ENCODE results near the gene NMNAT2. TPM values are rescaled to one million over a fixed set of nuclear protein-coding genes. Genes with fewer than 3 reads are reported as not detected.
A peak's percentile ranks its signal among the peaks of the same experiment; 100 is the strongest.

Gene NMNAT2
- polyA plus RNA-seq, 3 donors, result 0.22 to 0.43 TPM; not detected in 1

GRCh38 chr1:183233113-183233512, 185.1 kb downstream of the NMNAT2 start:
- intact Hi-C loops (cut with micrococcal nuclease), result loop anchor here in 1 of 2 donors (10.0 kb wide), 1 partner anchor 268 kb away; no protein-coding TSS in a partner anchor
- Mint-ChIP-seq H3K9me3 (peaks cover 0 to 3% (median 0%) of the 10 kb centered on the region in 7 donors), H3K27ac (no peak overlapping the region), H3K36me3 (no peaks in the 10 kb centered on the region), H3K4me3 (peak overlapping the region in 1 of 2 donors; percentile 1), H3K27me3 (ENCODE audit: low read depth in 3 of 3) (peaks cover 2 to 8% (median 2%) of the 10 kb centered on the region in 3 donors), H3K4me1 (peaks cover 9% of the 10 kb centered on the region)
- Histone ChIP-seq H2AFZ (ENCODE audit: insufficient read depth, low read depth, low read length, poor library complexity, severe bottlenecking) (no peak overlapping the region), H3K36me3 (replicated peaks in 1 of 2; ENCODE audit: control insufficient read depth in 1 of 2, insufficient read depth in 2 of 2, low read length in 2 of 2) (no peaks in the 10 kb centered on the region), H3K27me3 (ENCODE audit: control insufficient read depth in 2 of 2, insufficient read depth in 2 of 2, low read length in 2 of 2) (no peaks in the 10 kb centered on the region), H3K4me3 (replicated peaks in 1 of 3; ENCODE audit: low read depth in 2 of 3, low read length in 3 of 3) (no peak overlapping the region), H3K79me2 (ENCODE audit: insufficient read depth, low read length) (no peaks in the 10 kb centered on the region), H3K9me3 (replicated peaks in 1 of 2; ENCODE audit: control insufficient read depth in 1 of 2, insufficient read depth in 1 of 2, low read length in 2 of 2) (no peaks in the 10 kb centered on the region), H3K4me1 (ENCODE audit: control insufficient read depth in 1 of 2, insufficient read depth in 2 of 2, low read length in 2 of 2) (no peaks in the 10 kb centered on the region), H4K20me1 (ENCODE audit: insufficient read depth, low read length) (no peaks in the 10 kb centered on the region), H3K9ac (ENCODE audit: insufficient read depth, low read length, poor library complexity, severe bottlenecking) (no peak overlapping the region), H3K4me2 (replicated peaks; ENCODE audit: extremely low read depth, low read length, poor library complexity, severe bottlenecking) (no peak overlapping the region), H3K27ac (ENCODE audit: low read depth in 1 of 2, low read length in 2 of 2) (no peak overlapping the region)
- TF ChIP-seq CTCF (IDR thresholded peaks at IDR 0.05), result no peak
- DNase-seq, result no peak

- Histone ChIP-seq H2AFZ (ENCODE audit: insufficient read depth, low read depth, low read length, poor library complexity, severe bottlenecking) (no peak overlapping the region), H4K20me1 (ENCODE audit: insufficient read depth, low read length) (no peaks in the 10 kb centered on the region), H3K27me3 (ENCODE audit: control insufficient read depth in 2 of 2, insufficient read depth in 2 of 2, low read length in 2 of 2) (no peaks in the 10 kb centered on the region), H3K36me3 (replicated peaks in 1 of 2; ENCODE audit: control insufficient read depth in 1 of 2, insufficient read depth in 2 of 2, low read length in 2 of 2) (no peaks in the 10 kb centered on the region), H3K9ac (ENCODE audit: insufficient read depth, low read length, poor library complexity, severe bottlenecking) (no peak overlapping the region), H3K27ac (ENCODE audit: low read depth in 1 of 2, low read length in 2 of 2) (no peak overlapping the region), H3K79me2 (ENCODE audit: insufficient read depth, low read length) (no peaks in the 10 kb centered on the region), H3K4me2 (replicated peaks; ENCODE audit: extremely low read depth, low read length, poor library complexity, severe bottlenecking) (no peak overlapping the region), H3K9me3 (replicated peaks in 1 of 2; ENCODE audit: control insufficient read depth in 1 of 2, insufficient read depth in 1 of 2, low read length in 2 of 2) (no peaks in the 10 kb centered on the region), H3K4me1 (ENCODE audit: control insufficient read depth in 1 of 2, insufficient read depth in 2 of 2, low read length in 2 of 2) (no peaks in the 10 kb centered on the region), H3K4me3 (replicated peaks in 1 of 3; ENCODE audit: low read depth in 2 of 3, low read length in 3 of 3) (no peak overlapping the region)
- no peak for TF ChIP-seq CTCF (IDR thresholded peaks at IDR 0.05)
- Mint-ChIP-seq H3K27ac (no peak overlapping the region), H3K36me3 (no peaks in the 10 kb centered on the region), H3K4me3 (no peak overlapping the region), H3K4me1 (peaks cover 9% of the 10 kb centered on the region), H3K27me3 (ENCODE audit: low read depth in 3 of 3) (peaks cover 0 to 8% (median 2%) of the 10 kb centered on the region in 3 donors), H3K9me3 (peaks cover 0 to 3% (median 0%) of the 10 kb centered on the region in 7 donors)
- intact Hi-C loops (cut with micrococcal nuclease), result loop anchor here in 1 of 2 donors (10.0 kb wide), 1 partner anchor 267 kb away; no protein-coding TSS in a partner anchor
- DNase-seq, result no peak
- WGBS (ENCODE audit: insufficient coverage), result no CpG with 5 or more reads among the region's 1 CpG
Measured at GRCh38 chr1:183231545-183231944, 186.6 kb downstream of the NMNAT2 start.

Measured in CD14-positive monocyte (primary cell).